ENCODE data around the gene ETFA.

Gene ETFA

GRCh38 chr15:76200083-76200465 is 111.2 kb downstream of the ETFA start:
- no peak for TF ChIP-seq CTCF (IDR thresholded peaks at IDR 0.05; ENCODE audit: borderline replicate concordance, insufficient read depth, low read depth, low read length)
- H3K4me3 ChIP-seq (ENCODE audit: low read depth, low read length): no peak overlapping the region

- H3K4me3 ChIP-seq (ENCODE audit: low read depth, low read length): no peak overlapping the region
- no peak for TF ChIP-seq CTCF (IDR thresholded peaks at IDR 0.05; ENCODE audit: borderline replicate concordance, insufficient read depth, low read depth, low read length)
Measured at GRCh38 chr15:76199106-76200082, 111.9 kb downstream of the ETFA start.

GRCh38 chr15:76198456-76199105 is 112.7 kb downstream of the ETFA start:
- H3K4me3 ChIP-seq (ENCODE audit: low read depth, low read length): no peak overlapping the region

GRCh38 chr15:76197703-76198455 is 113.4 kb downstream of the ETFA start:
- H3K4me3 ChIP-seq (ENCODE audit: low read depth, low read length): no peak overlapping the region
- TF ChIP-seq CTCF (IDR thresholded peaks at IDR 0.05; ENCODE audit: borderline replicate concordance, insufficient read depth, low read depth, low read length): no peak

More at GRCh38 chr15:76198456-76199105, 112.7 kb downstream of the ETFA start:
- no peak for TF ChIP-seq CTCF (IDR thresholded peaks at IDR 0.05; ENCODE audit: borderline replicate concordance, insufficient read depth, low read depth, low read length)

GRCh38 chr15:76196269-76197231 is 114.7 kb downstream of the ETFA start:
- TF ChIP-seq CTCF (IDR thresholded peaks at IDR 0.05; ENCODE audit: borderline replicate concordance, insufficient read depth, low read depth, low read length): no peak
- H3K4me3 ChIP-seq (ENCODE audit: low read depth, low read length): no peak overlapping the region
